IPS-15b (cell line): ENCODE measurements around the gene PPFIBP1.

Experiments used
- H3K27me3 ChIP-seq: one replicate; pipeline ENCODE4 v1.6.1; 2013; ENCODE audit warnings: low read length; ENCODE audit not compliant: control insufficient read depth, insufficient read depth
- H3K36me3 ChIP-seq: one replicate; pipeline ENCODE4 v1.6.1; 2013; ENCODE audit warnings: low read length; ENCODE audit not compliant: control insufficient read depth, insufficient read depth
- H3K4me1 ChIP-seq: one replicate; pipeline ENCODE4 v1.6.1; 2013; ENCODE audit warnings: mild to moderate bottlenecking, low read length; ENCODE audit not compliant: control insufficient read depth, insufficient read depth
- H3K4me3 ChIP-seq: one replicate; pipeline ENCODE4 v1.5.1; 2013; ENCODE audit warnings: low read depth, low read length
- H3K9ac ChIP-seq: one replicate; pipeline ENCODE4 v1.6.1; 2013; ENCODE audit warnings: low read depth, mild to moderate bottlenecking, low read length
- H3K9me3 ChIP-seq: one replicate; pipeline ENCODE4 v1.6.1; 2013; ENCODE audit warnings: mild to moderate bottlenecking, low read length; ENCODE audit not compliant: control insufficient read depth, insufficient read depth

Gene PPFIBP1

DNA sequence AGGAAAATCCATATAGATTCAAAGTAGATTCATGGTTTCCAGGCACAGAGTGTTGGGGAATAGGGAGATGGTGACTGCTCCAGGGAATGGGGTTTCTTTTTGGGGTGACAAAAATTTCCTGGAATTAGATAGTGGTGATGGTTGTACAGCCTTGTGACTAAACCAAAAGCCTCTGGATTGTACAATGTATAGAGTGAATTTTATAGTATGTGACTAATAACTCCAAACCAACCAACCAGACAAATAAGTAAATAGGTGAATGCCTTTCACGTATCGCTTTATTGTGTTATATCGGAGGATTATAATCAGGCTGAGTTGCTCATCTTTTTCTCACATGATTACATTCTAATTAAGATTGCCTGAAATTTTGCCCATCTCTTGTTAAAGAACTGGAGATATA lies 24.6 kb upstream of the PPFIBP1 start:
- Histone ChIP-seq H3K4me1 (no peaks in the 10 kb centered on the region), H3K9me3 (no peaks in the 10 kb centered on the region), H3K36me3 (no peaks in the 10 kb centered on the region), H3K9ac (no peak overlapping the region), H3K4me3 (no peak overlapping the region), H3K27me3 (no peaks in the 10 kb centered on the region)

DNA sequence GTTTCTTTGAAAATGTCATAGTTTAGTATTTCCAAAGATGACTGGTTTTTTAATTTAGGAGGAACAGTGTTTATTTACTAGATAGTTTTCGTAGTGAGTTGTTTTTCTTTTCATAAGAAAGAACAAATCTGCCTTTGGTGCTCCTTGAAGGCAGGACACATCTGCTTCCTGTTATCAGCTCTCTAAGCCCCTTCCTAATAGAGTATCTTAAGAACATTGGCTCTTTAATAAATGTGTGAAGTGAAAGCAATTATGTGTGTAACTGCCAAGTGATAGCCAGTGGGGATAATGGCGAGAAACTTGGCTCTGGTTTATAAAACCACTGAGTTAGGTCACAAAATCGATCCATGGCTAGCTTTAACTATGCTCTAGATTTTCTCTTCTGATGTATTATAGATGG lies 23.5 kb upstream of the PPFIBP1 start:
- Histone ChIP-seq H3K36me3 (no peaks in the 10 kb centered on the region), H3K4me3 (no peak overlapping the region), H3K27me3 (no peaks in the 10 kb centered on the region), H3K9ac (no peak overlapping the region), H3K9me3 (no peaks in the 10 kb centered on the region), H3K4me1 (no peaks in the 10 kb centered on the region)

DNA sequence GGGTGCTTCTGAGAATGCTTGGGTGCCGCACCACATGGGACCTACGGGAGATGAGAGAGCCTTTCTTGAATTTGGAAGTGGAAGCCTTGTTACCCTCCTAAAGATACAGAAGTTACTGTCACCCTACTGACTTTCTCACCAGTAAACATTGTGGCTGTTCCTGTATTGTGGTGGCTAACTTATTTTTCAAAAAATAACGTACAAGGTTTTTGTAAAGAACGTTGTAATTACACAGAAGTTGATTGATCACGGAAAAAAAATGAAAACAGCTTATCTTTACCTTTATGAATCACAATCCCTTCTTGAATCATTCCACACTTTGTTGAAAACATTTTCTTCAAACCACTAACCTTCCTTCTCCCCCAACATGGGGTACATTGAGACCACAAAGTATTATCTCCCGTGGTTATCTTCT lies 22.0 kb upstream of the PPFIBP1 start:
- Histone ChIP-seq H3K27me3 (no peaks in the 10 kb centered on the region), H3K9me3 (no peaks in the 10 kb centered on the region), H3K9ac (no peak overlapping the region), H3K36me3 (no peaks in the 10 kb centered on the region), H3K4me1 (no peaks in the 10 kb centered on the region), H3K4me3 (no peak overlapping the region)

DNA sequence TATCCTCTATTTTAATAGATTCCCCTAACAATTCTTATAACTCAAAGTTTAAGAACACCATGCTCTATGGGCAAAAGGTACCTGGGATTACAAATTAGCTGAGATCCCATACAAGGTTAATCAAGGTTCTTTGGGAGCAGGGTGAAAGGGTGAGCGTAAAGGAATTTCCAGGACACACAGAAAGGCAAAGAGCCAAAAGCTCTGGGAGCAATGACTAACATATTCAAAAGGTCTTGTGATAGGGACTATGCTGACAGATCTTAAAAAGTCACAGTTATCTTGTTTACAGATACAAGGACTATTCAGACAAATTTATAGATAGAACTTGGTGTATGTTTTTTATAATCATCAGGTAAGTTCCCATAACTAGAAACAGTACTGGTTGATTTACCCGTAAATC lies 19.5 kb upstream of the PPFIBP1 start:
- no peaks in the 10 kb centered on the region for H3K27me3 ChIP-seq
- H3K4me1 ChIP-seq: no peaks in the 10 kb centered on the region
- no peaks in the 10 kb centered on the region for H3K9me3 ChIP-seq
- H3K9ac ChIP-seq: no peak overlapping the region
- H3K36me3 ChIP-seq: no peaks in the 10 kb centered on the region
- H3K4me3 ChIP-seq: no peak overlapping the region

DNA sequence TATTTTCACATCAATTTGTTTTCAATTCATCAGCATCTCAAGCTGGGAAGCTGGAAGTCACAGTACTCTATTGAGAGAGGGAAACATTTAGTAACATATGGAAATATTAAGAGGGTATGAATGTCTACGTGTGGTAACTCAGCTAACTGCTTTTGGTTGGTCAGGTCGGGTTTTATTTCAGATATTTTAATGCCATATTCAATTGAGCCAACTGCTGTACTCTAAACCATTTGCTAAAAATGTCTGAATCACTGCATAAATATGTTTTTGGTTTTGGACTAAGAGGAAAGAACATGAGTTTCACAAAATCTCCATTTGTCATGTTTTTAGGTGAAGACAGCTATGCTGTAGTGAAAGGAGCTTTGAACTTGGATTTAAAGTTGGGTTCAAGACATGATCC lies 18.9 kb upstream of the PPFIBP1 start:
- no peaks in the 10 kb centered on the region for H3K36me3 ChIP-seq
- H3K4me3 ChIP-seq: no peak overlapping the region
- no peaks in the 10 kb centered on the region for H3K9me3 ChIP-seq
- H3K27me3 ChIP-seq: no peaks in the 10 kb centered on the region
- no peak overlapping the region for H3K9ac ChIP-seq
- H3K4me1 ChIP-seq: no peaks in the 10 kb centered on the region

DNA sequence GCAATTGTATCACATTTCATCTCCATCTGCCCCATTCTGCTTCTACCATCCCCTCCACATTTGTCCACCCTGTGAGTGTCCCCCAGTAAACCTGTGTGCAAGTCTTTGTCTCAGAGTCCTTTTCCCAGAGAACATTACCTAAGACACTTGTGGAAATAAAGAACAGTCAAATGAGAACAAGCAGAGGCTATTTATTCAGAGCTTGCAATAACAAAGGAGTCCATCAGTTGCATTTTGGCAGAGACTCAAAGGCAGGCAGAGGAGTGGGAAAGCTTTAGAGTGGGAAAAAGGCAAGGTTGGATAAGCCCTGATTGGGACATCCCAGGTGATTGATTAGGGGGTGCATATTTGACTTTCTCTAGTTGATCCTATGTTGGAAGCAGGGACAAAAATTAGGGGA lies 18.2 kb upstream of the PPFIBP1 start:
- H3K27me3 ChIP-seq: no peaks in the 10 kb centered on the region
- H3K9ac ChIP-seq: no peak overlapping the region
- H3K9me3 ChIP-seq: no peaks in the 10 kb centered on the region
- no peaks in the 10 kb centered on the region for H3K4me1 ChIP-seq
- no peaks in the 10 kb centered on the region for H3K36me3 ChIP-seq
- no peak overlapping the region for H3K4me3 ChIP-seq

DNA sequence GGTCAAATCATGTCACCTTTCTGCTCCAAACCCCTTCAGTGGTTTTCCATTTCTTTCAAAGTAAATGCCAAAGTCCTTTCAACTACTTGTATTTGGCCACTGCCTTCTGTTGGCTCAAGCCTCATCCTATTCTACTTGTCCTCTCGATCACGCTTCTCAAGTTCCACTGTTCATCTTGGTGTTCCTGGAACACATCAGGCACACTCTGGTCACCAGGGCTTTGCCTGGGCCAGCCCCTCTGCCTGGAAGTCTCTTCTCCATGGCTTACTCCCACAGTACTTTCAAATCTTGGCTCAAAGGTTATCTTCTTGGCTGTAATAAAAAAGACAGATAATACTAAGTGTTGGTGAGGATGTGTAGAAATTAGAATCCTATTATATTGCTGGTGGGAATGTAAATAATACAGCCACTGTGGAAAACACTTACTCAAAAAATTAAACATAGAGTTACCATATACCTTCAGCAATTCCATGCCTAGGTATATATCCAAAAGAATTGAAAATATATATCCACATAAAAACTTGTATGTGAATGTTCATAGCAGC lies 17.3 kb upstream of the PPFIBP1 start:
- Histone ChIP-seq H3K9me3 (no peaks in the 10 kb centered on the region), H3K4me1 (no peaks in the 10 kb centered on the region), H3K9ac (no peak overlapping the region), H3K4me3 (no peak overlapping the region), H3K36me3 (no peaks in the 10 kb centered on the region), H3K27me3 (no peaks in the 10 kb centered on the region)

DNA sequence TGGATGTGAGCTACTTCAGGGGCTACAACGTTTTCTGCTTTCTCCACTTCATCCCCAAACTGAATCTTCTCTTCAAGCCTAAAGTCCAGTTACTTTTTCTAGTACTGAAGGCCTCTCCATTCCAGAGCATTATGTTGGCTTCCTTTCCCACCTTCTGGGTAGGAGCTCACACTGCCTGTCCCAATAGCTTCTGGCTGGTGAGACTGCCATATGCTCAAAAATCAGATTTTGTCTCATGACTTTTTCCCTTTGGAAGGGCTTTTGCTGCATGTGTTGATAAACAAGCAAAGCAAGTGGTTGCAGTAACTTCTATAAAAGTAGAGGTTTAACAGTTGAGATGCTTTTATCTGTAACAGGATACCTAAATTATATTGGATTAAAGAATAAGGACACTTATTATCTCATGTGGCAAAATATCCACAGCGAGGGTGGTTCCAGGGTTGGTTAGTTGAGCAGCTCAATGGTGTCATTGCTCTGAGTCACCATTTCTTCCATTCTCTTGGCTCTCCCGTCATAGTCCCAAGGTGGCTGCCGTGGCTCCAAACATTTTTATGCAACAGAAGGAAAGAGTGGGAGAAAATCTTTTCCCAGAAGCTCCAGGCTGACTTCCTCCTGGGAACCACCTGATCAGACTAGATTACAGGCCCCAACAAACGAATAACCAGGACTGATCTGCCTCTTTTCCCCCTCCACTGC lies 15.1 kb upstream of the PPFIBP1 start:
- Histone ChIP-seq H3K27me3 (no peaks in the 10 kb centered on the region), H3K4me1 (no peaks in the 10 kb centered on the region), H3K36me3 (no peaks in the 10 kb centered on the region), H3K4me3 (no peak overlapping the region), H3K9ac (no peak overlapping the region), H3K9me3 (no peaks in the 10 kb centered on the region)

DNA sequence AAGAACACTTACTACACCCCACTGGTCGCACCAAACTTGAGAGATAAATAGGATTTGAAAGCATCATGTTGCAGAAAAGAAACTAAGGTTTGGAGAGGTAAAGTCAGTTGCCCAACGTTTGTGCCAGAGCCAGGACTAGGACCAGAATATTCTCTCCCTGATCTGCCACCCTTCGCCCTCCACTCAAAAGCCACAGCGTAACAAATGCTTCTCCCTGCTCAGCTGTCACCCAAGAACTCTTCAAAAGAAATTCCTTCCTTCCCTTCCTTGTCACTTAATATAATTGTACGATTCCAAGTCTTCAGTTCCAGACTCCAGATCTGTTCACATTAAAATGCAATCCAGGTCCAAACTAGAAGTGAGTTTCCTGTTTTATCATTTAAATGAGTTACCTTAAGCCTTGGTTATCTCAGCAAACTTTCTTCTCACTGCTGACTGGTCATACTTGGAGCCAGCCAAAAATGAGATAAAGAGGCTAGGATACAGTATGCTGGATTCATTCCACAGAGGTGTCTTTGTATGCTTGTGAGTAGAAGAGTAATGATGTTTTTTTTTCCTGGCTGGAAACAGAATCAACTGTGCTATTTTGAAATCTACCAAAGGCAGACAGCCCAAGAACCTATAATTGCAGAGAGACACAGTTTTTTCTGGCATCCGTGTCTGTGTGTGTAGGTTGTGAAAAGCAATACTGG lies 12.8 kb upstream of the PPFIBP1 start:
- Histone ChIP-seq H3K4me1 (no peaks in the 10 kb centered on the region), H3K9ac (no peak overlapping the region), H3K4me3 (no peak overlapping the region), H3K36me3 (no peaks in the 10 kb centered on the region), H3K27me3 (no peaks in the 10 kb centered on the region), H3K9me3 (no peaks in the 10 kb centered on the region)

DNA sequence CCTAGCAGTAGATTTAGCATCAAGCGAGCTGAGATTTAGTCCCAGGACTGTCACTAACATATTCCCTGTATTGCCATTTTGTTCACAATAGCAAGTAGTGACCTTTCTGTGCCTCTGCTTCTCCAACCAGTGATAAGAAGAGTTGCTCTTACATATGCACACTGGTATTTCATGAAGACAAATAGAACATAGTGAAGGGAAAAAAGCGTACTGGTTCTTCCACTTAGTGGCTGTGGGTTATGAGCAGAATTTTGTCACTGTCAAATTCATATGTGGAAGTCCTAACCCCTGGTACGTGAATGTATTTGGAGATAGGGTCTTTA lies 12.3 kb upstream of the PPFIBP1 start:
- H3K9ac ChIP-seq: no peak overlapping the region
- H3K4me1 ChIP-seq: no peaks in the 10 kb centered on the region
- no peaks in the 10 kb centered on the region for H3K36me3 ChIP-seq
- H3K27me3 ChIP-seq: no peaks in the 10 kb centered on the region
- no peaks in the 10 kb centered on the region for H3K9me3 ChIP-seq
- H3K4me3 ChIP-seq: no peak overlapping the region

DNA sequence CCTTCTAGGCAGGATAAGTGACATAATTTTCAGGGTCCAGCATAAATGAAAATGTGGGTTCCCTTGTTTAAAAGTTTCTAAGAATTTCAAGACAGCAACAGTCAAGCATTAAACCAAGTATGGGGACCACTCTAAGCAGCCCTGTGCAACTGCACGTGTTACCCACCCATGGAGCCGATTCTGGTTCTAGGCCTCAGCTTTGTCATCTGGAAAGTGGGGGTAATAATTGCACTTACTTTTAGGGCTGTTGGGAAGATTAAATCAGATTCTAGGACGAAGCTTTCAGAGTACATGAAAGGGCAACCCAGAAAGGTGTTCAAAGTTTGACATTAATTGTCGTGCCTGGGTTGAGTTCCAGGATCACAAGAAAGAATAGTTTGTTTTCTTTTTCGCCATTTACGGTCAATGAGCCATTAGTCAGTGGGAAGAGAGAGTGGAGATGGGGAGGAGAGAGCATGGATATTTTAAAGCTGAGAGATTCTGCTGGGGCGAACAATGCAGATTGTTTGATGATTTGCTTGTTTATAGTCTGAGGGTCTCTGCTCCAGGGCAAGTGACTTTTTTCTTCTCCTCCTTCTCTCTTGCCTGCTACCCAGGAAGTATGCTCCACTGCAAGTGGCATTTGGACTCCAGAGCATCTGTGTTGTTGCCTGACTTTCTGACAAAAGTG lies 10.7 kb upstream of the PPFIBP1 start:
- H3K4me3 ChIP-seq: no peak overlapping the region
- no peaks in the 10 kb centered on the region for H3K36me3 ChIP-seq
- H3K27me3 ChIP-seq: no peaks in the 10 kb centered on the region
- no peaks in the 10 kb centered on the region for H3K4me1 ChIP-seq
- no peak overlapping the region for H3K9ac ChIP-seq
- H3K9me3 ChIP-seq: no peaks in the 10 kb centered on the region

DNA sequence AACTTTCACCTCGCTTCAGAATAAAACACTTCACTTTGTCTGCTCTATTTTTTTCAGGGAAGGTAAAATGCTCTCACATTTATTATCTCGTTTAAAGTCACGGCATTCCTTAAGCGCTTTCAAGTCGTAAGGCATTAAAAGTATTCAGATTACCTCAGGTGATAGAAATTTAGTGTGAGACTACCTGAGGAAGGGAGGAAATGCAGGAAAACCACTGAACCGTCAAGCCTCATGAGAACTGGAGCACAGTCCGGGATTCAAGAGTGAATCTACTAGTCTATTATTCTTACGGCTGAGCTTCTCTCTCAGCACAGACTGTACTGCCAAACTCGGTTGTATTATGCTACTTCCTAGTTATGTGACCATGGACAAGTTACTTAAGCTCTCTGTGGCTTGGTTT lies 8.3 kb upstream of the PPFIBP1 start:
- no peaks in the 10 kb centered on the region for H3K9me3 ChIP-seq
- no peak overlapping the region for H3K9ac ChIP-seq
- H3K27me3 ChIP-seq: no peaks in the 10 kb centered on the region
- H3K36me3 ChIP-seq: no peaks in the 10 kb centered on the region
- no peak overlapping the region for H3K4me3 ChIP-seq
- peaks cover 3% of the 10 kb centered on the region for H3K4me1 ChIP-seq
